HG03520 (cell line): ENCODE data around the gene PRDM11.

ENCODE experiments used
- ATAC-seq: cut with Tn5 transposase; IDR thresholded peaks from one replicate; pipeline ENCODE4 v1.9.1; 2021; ENCODE audit warnings: mild to moderate bottlenecking, moderate library complexity; ENCODE audit not compliant: unreplicated experiment

PRDM11 gene

DNA sequence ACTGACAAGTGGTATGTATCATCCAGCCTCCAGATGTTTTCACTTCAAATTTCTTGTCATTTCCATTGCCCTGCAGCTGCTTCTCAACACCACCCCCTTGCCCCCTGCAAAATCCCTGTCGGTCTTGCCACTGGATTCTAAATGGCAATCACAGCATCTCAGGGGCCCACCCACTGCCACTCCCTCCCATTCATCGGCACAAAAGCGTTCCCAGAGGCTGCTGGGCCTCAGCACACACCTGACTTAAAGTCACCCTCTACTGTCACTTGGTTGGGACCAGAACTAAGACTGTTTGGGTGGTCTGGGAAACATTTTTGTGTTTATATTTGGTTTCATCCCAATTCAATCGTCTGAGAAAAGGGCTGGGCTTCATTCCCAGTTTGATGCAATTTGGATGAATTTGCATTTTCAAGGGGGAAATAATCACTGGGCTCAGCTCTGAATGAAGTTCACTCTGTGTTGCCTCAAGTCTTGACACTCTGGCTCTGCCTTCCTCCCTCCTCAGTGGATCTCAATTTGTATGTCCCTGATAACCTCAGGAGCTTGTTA, 112.6 kb downstream of the PRDM11 start:
- no peak for ATAC-seq

DNA sequence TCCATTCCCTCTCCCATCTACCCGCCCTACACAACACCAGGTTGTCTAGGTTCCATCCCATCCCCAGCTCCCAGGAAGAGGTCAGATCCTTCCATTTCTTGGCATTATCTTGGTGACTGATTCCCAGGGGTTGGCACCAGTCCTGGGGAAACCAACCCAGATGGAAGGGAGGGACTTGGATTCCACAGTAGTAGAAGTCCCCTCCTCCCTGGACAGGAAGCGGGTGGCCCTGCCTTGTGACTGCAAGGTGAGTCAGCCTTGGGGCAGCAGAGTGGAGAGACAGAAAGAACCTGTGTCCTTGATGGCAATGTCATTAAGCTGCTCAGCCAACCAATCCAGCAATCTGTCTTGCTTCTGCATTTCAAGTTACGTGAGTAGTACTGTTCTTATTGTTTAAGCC, 113.2 kb downstream of the PRDM11 start:
- ATAC-seq, result no peak

DNA sequence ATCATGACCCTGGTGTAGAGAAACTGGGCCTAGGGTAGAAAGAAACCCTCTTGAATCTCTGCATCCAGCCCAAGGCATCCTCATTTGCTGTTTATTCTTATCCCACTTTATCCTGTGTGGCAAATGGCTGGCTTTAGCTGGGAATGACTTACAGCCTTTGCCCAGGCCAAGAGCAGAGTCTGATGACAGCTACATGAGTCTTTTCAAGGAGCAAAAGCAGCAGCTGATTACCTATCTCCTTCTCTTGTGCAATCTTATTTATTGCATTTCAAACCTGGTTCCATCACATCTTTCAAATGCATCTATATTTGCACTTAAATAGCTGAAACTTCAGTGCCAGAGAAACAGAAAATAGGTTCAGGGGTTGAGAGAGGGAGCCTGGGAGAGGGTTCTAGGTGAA, 113.6 kb downstream of the PRDM11 start:
- ATAC-seq, result no peak

DNA sequence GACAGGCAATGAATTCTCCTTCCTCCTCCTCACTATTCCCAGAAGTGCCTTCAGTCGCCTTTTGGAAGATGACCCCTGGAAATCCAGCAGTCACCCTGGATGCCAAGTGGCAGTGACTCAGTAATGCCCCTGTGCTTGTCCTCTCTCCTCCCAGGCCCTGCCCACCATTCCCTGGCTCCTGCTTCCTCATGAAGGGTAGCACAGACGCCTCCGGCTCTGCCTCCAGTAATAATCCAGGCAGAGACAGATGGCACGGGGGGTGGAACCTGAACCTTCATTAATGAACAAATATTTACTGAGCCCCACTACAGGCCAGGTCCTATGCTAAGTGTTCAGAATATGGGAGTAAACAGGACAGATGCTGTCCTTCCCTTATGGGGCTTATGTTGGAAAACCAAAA, 116.5 kb downstream of the PRDM11 start:
- no peak for ATAC-seq

DNA sequence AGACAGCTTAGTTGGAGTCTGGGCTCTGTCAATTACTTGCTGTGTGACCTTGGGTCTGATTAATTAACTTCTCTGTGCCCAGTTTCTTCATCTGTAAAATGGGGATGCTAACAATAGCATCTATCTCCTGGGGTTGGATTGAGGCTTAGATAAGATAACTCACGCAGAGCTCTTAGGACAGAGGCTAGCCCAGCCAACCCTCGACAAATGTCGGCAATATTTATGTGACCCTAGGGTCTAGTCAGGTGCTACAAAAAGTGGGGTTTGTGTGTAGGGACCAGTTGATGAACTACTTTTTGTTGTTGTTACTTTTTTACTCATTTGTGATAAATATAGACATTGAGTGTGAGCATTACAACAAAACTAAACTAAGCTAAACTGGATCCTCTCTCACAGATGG, 117.3 kb downstream of the PRDM11 start:
- ATAC-seq, result no peak

DNA sequence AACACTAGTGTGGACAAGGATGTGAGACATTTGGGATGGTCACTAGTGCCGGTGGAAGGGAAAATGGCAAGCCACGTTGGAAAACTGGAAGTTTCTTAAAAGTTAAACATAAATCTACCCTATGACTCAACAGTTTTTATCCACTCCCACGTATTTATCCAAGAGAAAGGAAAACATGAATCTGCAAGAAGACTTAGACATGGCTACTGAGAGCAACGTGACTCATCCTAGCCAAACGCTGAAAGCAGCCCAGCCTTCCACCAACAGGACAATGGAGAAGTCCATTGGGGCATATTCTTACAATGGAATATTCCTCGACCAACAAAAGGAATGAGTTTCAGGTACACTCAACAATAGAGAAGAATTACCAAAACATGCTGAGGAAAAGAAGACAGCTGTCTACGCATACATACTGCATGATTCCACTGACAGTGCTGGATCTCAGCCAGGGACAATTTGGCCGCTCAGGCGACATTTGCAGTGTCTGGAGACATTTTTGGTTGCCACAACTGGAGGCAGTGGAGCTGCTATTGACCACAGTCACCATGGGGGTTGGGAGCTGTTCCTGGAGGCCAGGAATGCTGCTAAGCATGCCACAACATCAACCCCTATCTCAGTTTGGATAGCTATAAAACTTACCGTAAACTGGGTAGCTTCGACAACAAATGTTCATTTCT, 118.5 kb downstream of the PRDM11 start:
- no peak for ATAC-seq

DNA sequence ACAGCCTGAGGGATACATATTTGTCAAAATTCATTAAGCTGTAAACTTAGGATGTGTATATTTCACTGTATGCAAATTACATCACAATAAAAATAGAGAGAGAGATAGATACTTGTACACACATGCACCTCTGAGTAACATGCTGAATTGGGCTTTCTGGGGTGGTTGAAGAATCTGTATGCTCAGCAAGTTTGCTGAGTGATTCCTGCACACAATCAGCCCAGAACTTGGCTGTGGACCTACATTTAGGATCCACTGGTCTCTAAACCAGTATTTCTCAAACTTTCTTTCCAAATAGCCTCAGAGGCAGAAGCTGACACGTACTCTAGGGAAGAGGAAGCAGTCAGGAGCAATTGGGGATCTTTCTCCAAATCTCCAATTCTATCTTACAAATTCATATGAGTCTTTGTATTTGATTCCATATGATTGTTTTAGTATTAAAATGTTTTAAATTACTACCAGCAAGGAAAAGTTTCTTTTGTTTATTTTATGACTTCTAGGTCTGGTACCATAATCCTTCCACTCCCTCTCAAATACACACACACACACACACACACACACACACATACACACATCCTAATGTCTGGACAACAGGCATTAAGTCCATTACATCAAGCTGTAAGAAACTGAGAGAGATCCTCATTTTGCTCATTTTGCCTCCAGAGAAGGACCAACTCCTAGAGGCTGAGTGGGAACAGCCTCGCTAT, 119.7 kb downstream of the PRDM11 start:
- no peak for ATAC-seq

DNA sequence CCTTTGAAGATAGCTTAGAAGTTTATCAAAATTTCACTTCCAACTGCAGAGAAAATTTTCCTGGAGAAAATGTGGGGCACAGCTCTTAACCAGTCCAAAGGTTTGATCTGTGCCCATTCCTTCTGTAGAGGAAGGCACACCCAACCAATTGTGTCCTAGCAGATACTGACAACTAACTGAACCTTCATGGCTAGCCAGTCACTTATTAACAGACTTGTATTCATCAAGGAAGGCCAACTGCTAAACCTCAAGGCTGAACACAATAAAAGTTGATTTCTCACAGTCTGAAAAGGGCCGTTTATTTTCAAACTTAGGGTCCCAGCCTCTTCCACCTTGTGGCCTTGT, 120.2 kb downstream of the PRDM11 start:
- no peak for ATAC-seq

DNA sequence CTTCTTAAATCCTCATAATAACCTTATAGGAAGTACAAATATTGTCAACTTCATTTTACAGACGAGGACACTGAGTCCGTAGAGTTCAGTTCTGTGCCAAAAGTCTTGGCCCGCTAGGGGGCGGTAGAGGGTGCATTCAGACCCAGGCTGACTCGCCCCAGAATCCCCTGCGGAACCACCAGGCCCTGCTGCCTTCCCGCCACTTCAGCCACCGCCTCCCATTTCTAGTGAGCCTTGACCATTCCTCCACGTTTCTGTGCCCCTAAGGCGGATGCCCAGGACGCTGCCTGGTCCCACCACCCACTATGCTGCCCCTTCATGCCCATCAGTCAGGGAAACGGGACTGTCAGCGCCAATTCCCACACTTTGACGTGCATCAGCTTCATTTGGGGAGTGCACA, 120.6 kb downstream of the PRDM11 start:
- ATAC-seq, result no peak

DNA sequence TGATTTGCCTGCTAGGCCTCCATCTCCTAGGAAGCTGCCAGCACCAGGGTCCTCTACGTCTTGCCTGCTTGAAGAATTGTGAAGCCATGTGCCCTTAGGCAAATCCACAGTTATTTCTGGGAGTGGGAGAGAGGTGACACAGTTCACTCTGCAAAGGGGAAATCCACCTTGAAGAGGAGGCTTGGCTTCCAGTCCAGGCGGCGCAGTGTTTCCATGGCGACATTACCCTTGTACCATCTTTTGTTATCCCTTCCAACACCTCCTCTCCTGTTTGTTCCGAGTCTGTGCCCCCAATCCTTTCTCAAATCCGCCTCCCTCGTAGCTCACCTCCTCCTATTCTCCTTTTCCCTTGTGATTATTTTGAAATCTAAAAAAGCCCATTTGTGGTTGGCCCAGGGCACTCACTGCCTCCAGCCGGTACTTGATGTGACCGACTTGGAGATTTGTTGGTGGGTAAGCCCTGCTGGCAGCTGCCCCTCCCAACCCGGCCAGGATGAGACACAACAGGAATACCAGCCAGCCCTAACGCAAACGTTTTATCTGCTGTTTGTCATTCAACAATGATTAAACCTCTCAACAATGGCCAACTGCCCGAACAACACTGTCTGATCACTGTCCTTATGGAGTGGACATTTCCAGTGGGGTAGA, 121.3 kb downstream of the PRDM11 start:
- ATAC-seq, result no peak

DNA sequence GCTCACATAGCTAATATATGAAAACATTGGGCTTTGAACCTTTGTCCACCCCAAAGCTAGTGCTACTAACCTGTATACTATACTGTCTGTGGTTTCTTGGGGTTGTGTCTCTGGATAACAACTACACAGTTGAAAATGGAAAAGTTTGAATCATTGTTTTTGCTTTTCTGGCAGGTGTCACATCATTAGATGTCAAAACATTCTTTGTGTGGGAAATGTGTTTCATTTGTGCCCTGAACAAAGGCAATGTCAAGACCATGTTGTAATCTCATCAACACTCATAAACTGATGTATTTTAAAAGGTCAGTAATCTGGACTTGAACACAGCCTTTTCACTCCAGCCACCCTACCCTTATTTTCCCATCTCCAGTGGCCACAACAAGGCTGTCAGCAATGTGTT, 123.2 kb downstream of the PRDM11 start:
- no peak for ATAC-seq

DNA sequence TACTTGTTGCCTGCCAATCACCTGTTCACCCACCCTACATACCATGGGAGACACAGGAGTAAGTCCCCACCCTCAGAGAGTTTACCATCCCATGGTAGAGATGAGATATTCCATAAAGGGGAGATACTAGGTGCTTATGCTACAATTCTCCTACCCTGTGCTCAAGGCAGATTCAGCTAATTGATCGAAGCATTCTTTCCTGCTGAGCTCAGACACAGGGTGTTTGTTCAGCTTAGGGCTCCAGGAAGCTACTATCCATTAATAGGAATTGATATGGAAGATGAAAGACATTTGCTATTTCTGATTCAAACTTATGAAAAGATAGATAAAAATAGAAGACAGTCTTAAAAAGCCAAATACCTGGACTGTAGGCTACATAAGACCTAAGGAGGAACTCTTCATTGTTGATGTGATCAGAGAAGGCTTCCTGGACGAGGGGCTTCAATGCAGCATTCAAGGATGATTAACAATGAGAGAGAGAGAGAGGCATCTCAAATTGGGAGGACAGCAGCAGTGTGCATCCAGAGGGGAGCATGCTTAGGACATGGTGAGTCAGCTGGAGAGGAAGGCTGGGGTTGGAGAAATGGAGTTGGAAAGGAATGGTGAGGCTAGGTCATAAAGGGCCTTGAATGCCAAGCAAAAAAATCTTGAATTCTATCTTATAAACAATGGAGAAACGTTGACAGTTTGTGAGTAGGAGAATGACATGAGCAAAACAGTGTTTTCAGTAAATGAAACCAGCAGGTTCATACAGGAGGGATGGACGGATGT, 124.7 kb downstream of the PRDM11 start:
- ATAC-seq, result no peak

DNA sequence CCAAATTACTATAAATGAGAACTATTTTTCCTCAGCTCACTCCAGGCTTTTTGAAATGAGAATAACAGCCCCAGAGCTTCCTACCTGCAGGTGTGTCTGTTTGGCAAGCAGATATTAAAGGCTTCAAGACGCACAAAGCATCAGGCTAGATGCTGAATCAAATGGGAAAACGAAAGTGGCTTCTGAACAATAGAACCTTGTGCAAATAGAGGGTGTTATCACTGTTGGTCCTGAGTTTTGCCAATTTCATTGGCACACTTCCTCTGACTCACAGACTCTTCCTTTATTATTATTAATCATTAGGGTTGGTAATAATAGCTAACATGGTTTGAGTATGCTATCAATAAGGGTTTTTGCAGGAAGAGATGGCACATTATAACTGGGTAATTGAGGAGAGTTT, 126.3 kb downstream of the PRDM11 start:
- no peak for ATAC-seq

DNA sequence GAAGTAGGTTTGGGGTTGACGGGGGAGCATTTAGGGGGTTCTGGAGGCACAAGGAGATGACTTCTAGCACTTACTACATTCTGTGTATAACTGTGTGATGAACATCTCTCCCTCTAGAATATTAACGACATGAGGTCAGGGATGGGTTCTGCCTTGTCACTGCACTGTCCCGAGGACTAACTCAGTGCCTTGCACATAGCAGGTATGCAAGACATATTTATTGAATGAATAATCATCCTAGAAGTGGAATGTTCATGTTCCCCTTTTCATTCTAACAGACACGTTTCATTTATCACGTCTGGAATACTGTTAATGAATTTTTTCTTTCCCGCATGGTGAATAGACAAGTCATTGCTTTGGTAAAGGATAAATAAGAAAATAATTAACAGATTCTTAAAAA, 127.1 kb downstream of the PRDM11 start:
- no peak for ATAC-seq

DNA sequence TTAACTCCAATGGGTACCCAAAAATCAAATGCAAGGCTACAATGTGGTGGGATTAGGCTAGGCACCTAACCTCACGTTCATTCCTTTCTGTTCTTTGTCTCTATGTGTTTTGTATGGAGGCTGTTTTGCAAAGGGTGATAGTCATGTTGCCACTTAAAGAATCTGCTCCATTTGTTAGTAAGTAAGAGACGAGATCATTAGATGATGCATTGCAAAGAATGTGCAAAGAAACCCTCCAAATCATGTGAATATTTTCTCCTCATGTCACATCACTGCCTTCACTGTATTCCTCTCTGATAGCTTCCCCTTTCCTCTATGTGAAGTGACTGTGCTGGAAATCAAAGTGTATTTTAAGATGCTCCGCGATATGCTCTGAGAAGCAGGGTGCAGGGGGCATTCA, 127.8 kb downstream of the PRDM11 start:
- ATAC-seq, result no peak

DNA sequence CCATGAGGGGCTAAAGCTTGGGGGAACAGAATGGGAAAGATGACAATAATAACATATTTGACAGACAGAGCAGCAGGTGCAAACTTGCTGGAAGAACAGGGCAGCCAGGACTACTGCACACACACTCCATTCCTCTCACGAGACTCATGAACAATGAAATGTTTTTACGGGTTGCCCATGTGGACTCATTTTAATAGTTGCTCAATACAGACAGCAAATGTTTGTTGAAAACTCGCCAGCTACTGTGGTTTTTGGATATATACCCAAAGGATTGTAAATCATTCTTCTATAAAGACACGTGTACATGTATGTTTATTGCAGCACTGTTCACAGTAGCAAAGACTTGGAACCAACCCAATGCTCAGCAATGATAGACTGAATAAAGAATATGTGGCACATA, 129.4 kb downstream of the PRDM11 start:
- no peak for ATAC-seq

DNA sequence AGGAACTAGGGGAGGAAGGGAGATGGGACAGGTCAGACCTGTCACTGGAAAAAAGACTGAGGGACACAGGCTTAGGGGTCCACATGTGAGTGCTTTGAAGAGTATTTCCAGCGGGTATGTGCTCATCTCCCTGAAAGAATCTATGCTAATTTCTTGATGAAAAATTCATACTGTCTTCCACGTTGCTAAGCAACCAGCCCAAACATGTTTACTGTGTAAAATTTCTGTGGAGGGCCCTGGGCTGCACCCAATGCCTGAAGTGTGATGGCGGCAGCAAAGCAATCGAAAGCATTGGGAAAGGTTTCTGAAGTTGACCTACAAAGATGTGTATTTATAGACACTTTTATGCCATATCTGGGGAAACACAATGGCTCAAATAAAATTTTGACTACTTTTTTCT, 132.3 kb downstream of the PRDM11 start:
- ATAC-seq, result no peak

DNA sequence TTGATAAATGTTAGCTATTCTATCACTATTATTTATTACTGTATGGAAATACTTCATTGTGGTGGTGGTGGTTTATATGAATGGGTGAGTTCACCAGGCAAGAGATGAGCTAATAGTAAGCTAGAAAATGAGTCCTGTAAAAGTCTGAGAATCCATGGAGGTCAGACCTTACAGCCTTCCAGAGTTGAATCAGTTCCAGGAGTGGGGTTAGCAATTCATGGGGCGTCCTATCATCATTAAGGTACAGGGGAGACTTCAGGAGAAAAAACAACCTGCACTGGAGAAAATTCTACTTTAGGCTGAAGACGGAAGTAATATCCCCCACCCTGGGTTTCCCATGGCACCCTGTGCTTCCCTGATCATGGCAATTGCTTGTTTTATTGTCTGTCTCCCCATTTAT, 133.2 kb downstream of the PRDM11 start:
- no peak for ATAC-seq

DNA sequence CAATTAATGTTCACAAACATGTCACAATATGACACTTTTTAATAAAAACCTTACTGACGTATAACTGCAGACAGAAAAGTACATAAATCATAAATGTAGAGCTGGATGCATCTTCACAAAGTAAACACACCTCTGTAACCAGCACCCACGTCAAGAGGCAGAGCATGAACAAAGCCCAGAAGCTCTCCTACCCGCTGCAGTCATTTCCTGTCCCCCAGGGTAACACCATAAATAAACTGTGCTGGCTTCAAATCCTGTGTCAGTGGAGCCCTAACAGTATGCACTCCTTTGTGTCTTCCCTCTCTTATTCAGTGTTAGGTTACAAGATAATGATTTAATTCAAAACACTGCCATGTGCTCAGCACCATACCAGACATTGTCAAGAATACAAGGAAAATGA, 134.0 kb downstream of the PRDM11 start:
- ATAC-seq, result no peak

DNA sequence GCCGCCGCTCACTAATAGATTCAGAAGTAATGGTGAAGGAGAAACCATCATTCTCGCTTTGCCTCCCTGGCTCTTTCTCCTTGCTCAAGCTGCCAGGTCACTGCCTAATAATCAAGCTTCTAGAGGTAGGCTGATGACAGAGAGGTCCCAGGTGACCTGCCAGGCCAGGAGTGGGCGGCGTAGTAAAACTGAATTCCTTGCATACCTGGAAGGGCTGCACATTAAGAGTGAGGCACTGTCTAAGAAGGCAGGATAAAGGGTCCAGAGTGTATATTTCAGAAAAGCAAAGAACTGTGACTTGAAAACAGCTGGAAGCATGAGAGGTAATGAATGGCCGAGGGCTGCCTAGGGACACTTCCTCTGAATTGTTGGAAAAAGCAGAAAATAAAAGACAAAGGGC, 135.6 kb downstream of the PRDM11 start:
- no peak for ATAC-seq
